Natural killer cell (primary cell): ENCODE measurements around the gene DYNC1LI1. TPM values are rescaled to one million over a fixed set of nuclear protein-coding genes. Genes with fewer than 3 reads are reported as not detected.
A peak's percentile ranks its signal among the peaks of the same experiment; 100 is the strongest.

ENCODE experiments used
- ATAC-seq, 3 donors: fragments of 150-1000 bp in 2 of 3; fragments of 200-7000 bp in 1 of 3; cut with Tn5 transposase; 1 replicate in 1 of 3; 2 replicates in 2 of 3; pipeline ENCODE4 v1.10.0; 2021; ENCODE audit warnings: mild to moderate bottlenecking in 2 of 3, moderate library complexity in 2 of 3
- DNase-seq, 2 donors: peaks; one replicate each; pipeline versions ENCODE4 v3.0.0 to v3.0.0-alpha.2; 2013 to 2021; ENCODE audit warnings: mixed read lengths in 1 of 2
- H3K27ac ChIP-seq: one replicate; pipeline ENCODE4 v1.5.1; 2013; ENCODE audit warnings: mild to moderate bottlenecking, low read length
- H3K27me3 ChIP-seq: one replicate; pipeline ENCODE4 v1.6.1; 2013; ENCODE audit warnings: low read length; ENCODE audit not compliant: control insufficient read depth, insufficient read depth
- H3K36me3 ChIP-seq: one replicate; pipeline ENCODE4 v1.6.1; 2013; ENCODE audit warnings: low read length; ENCODE audit not compliant: control insufficient read depth, insufficient read depth
- H3K4me1 ChIP-seq: one replicate; pipeline ENCODE4 v1.6.1; 2013; ENCODE audit warnings: low read length; ENCODE audit not compliant: control insufficient read depth, insufficient read depth
- H3K4me3 ChIP-seq: one replicate; pipeline ENCODE4 v1.5.1; 2013; ENCODE audit warnings: low read length
- H3K9me3 ChIP-seq: one replicate; pipeline ENCODE4 v1.6.1; 2013; ENCODE audit warnings: low read length; ENCODE audit not compliant: control insufficient read depth, insufficient read depth
- H3K27ac Mint-ChIP-seq, 2 donors: one replicate each; pipeline ENCODE4 v1.8.0; 2022; ENCODE audit warnings: mild to moderate bottlenecking in 2 of 2, mixed read lengths in 2 of 2, moderate library complexity in 1 of 2
- H3K27me3 Mint-ChIP-seq, 2 donors: one replicate each; pipeline ENCODE4 v1.8.0; 2022; ENCODE audit warnings: low read depth in 2 of 2, mixed read lengths in 2 of 2
- H3K36me3 Mint-ChIP-seq: one replicate; pipeline ENCODE4 v1.8.0; 2022; ENCODE audit warnings: mixed read lengths
- H3K4me1 Mint-ChIP-seq, 2 donors: one replicate each; pipeline ENCODE4 v1.8.0; 2022; ENCODE audit warnings: mixed read lengths in 2 of 2
- H3K4me3 Mint-ChIP-seq: one replicate; pipeline ENCODE4 v1.8.0; 2022; ENCODE audit warnings: mild to moderate bottlenecking, moderate library complexity, mixed read lengths
- H3K9me3 Mint-ChIP-seq, 2 donors: one replicate each; pipeline ENCODE4 v1.8.0; 2022; ENCODE audit warnings: mixed read lengths in 2 of 2
- CTCF ChIP-seq: fragments of 200-600 bp; IDR thresholded peaks from one replicate; pipeline ENCODE4 v1.8.0; 2022; ENCODE audit warnings: antibody characterized with exemption
- WGBS: methylation state at CpG from one replicate; pipeline ENCODE4 v1.1.7; 2013; ENCODE audit warnings: missing lambda C conversion rate; ENCODE audit not compliant: insufficient coverage; 5-methylcytosine and 5-hydroxymethylcytosine counted together
- intact Hi-C: fragments of 100-400 bp; cut with micrococcal nuclease; formaldehyde crosslinking; loops from one replicate; pipeline ENCODE4 v1.14.2; 2022
- total RNA-seq, 4 donors: library from RNA; stranded (reverse); fragments of 120-200 nt in 1 of 4; gene quantifications; one replicate each; pipeline versions ENCODE4 v1.2.3 to v1.2.4, GENCODE V29; 2013 to 2022

Gene DYNC1LI1
- total RNA-seq, 3 donors from 2014 or later (not counting 1 experiment from before 2014, with no cell fraction given): 35.9 to 49.2 (median 39.9) TPM

GRCh38 chr3:32575451-32576113, 4.9 kb upstream of the DYNC1LI1 start:
- ATAC-seq: no peak
- Histone ChIP-seq H3K4me1 (peaks cover 11% of the 10 kb centered on the region), H3K27me3 (no peaks in the 10 kb centered on the region), H3K9me3 (no peaks in the 10 kb centered on the region), H3K36me3 (no peaks in the 10 kb centered on the region), H3K4me3 (no peak overlapping the region), H3K27ac (no peak overlapping the region)
- DNase-seq: no peak
- Mint-ChIP-seq H3K4me1 (peaks cover 8 to 20% of the 10 kb centered on the region in 2 donors), H3K27ac (no peak overlapping the region), H3K4me3 (no peak overlapping the region), H3K36me3 (no peaks in the 10 kb centered on the region), H3K9me3 (no peaks in the 10 kb centered on the region), H3K27me3 (peaks cover 0 to 5% of the 10 kb centered on the region in 2 donors)
- TF ChIP-seq CTCF: no peak
- intact Hi-C loops: no loop called here
- WGBS: 98% methylated on average over 2 of the region's 2 CpGs

GRCh38 chr3:32571192-32571485, 481 bp upstream of the DYNC1LI1 start:
- peak overlapping the region; percentile 99 for H3K4me3 ChIP-seq
- H3K4me1 Mint-ChIP-seq: peaks cover 12 to 32% of the 10 kb centered on the region in 2 donors
- H3K9me3 Mint-ChIP-seq: no peaks in the 10 kb centered on the region
- H3K27ac Mint-ChIP-seq: peak overlapping the region; percentile 84 to 87
- DNase-seq (no peak), ATAC-seq (peak in 2 of 3 donors; percentile 39 to 42)
- no peaks in the 10 kb centered on the region for H3K9me3 ChIP-seq
- TF ChIP-seq CTCF: no peak
- H3K4me3 Mint-ChIP-seq: peak overlapping the region; percentile 87
- H3K27me3 Mint-ChIP-seq: peaks cover 0 to 5% of the 10 kb centered on the region in 2 donors
- H3K27ac ChIP-seq: peak overlapping the region; percentile 72
- intact Hi-C loops: loop anchor here (2.0 kb wide), 2 partner anchors 68 to 114 kb away; partner anchors contain the start of genes CMTM6 and CNOT10
- H3K36me3 Mint-ChIP-seq: no peaks in the 10 kb centered on the region
- no peaks in the 10 kb centered on the region for H3K27me3 ChIP-seq
- H3K36me3 ChIP-seq: no peaks in the 10 kb centered on the region
- 6% methylated on average over 14 of the region's 14 CpGs for WGBS
- H3K4me1 ChIP-seq: peaks cover 10% of the 10 kb centered on the region

GRCh38 chr3:32569540-32570420, 878 bp downstream of the DYNC1LI1 start:
- no peaks in the 10 kb centered on the region for H3K9me3 Mint-ChIP-seq
- peak in 2 of 3 donors; percentile 25 for ATAC-seq
- peaks cover 14 to 33% of the 10 kb centered on the region in 2 donors for H3K4me1 Mint-ChIP-seq
- H3K36me3 Mint-ChIP-seq: no peaks in the 10 kb centered on the region
- peaks cover 0 to 5% of the 10 kb centered on the region in 2 donors for H3K27me3 Mint-ChIP-seq
- peak overlapping the region; percentile 84 to 87 for H3K27ac Mint-ChIP-seq
- no peak for TF ChIP-seq CTCF
- H3K27me3 ChIP-seq: no peaks in the 10 kb centered on the region
- H3K4me3 ChIP-seq: peak overlapping the region; percentile 99
- peaks cover 10% of the 10 kb centered on the region for H3K4me1 ChIP-seq
- intact Hi-C loops: loop anchor here (2.0 kb wide), 2 partner anchors 67 to 115 kb away; partner anchors contain the start of genes CMTM6 and CNOT10
- H3K27ac ChIP-seq: peak overlapping the region; percentile 89
- H3K4me3 Mint-ChIP-seq: peak overlapping the region; percentile 96
- H3K36me3 ChIP-seq: peaks cover 2% of the 10 kb centered on the region
- WGBS: 2% methylated on average over 39 of the region's 40 CpGs
- DNase-seq: peak in 1 of 2 donors; percentile 33
- H3K9me3 ChIP-seq: no peaks in the 10 kb centered on the region
